NCI-H446 (cell line): Measurements from ENCODE around the gene BRD3OS.

ENCODE experiments used
- DNase-seq, 2 experiments: peaks; one replicate each; lab custom pipeline; 2025; lab: John Stamatoyannopoulos, UW

The BRD3OS gene, protein sequence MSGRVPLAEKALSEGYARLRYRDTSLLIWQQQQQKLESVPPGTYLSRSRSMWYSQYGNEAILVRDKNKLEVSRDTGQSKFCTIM

GRCh38 chr9:134024828-134025605 is at the start of gene BRD3OS:
TSS of gene BRD3OS (plus strand) at chr9:134025481. CDS start at chr9:134026748, 1,267 bp downstream.
- DNase-seq: peak; percentile 85 to 95

- no peak for DNase-seq
Observed at GRCh38 chr9:133975511-133975910, 49.8 kb upstream of the BRD3OS start.

DNA sequence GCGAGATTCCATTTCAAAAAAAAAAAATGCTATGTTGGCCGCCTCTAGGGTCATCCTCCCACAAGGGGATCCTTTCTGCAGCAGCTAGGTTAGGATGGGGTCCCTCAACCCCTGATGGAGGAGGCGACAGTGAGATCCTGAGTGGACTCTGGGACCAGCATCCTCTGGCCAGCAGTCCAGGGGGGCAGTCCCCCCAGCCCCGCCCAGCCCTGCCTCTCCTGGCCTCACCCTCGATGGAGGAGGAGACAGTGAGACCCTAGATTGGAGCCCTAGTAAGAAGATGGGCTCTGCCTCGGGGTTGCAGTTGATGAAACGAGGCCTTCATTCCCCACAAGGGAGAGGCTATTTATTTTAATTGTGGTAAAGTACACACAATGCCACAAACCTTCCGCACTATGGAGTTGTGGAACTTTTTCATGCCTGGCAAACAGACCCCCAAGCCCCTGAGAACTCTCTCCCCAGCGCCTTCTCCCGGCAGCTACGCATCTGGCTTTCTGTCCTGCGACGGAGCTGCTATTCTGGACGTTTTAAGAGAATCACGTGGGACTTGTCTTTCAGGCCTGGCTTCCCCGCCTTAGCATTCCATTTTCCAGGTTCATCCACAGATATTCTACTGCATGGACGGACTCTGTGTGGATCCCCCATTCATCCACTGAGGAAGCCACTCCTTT is 49.0 kb upstream of the BRD3OS start:
- no peak for DNase-seq

DNA sequence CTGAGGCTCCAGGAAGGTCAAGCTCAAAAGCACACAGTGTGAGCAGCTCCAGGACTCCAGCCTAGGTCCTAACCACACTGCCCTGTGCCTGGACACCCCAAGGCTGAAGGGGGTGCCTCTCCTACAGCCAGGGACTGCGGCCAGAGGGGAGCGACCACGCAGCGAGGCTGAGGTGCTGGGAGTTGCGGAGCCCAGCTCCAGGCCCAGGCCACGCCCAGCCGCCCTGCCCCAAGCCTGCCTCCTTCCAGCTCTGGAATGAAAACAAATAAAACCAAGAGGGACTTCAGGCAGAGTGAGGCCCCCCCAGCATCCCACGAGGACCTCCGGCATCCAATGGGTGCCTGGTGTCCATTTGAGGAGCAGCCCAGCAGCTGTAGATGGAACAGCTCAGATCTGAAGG is 48.4 kb upstream of the BRD3OS start:
- DNase-seq: no peak

DNA sequence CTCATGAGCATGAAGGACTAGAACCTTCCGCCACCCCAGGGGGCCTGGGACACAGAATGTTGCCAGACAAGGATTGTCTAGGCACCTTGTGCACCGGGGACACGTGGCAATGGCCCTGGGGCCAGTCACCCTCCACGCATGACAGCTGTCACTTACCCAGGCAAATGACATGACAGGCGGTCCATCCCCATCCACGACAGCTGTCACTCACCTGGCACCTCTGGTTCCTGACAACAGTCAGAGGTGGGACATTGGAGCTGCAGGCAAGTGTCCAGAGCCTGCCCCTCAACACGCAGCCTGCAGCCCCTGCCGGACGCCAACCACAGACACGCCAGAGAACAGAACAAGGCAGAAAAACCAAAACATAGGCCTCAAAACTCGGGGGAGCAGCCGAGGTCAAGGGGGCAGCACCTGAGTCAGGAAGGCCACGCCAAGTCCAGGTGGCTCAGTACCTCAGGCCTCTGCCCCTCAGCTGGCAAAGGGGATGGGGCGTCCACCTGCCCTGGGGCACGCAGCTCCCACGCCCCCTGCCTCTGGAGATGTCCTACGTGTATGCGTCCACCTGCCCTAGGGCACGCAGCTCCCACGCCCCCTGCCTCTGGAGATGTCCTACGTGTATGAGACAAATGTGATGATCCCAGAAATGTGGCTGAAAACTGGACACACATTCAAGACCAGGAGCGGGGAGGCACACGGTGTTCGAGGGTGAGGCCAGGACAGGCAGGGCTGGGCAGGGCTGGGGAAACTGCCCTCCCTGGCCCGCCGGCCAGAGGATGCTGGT is 47.7 kb upstream of the BRD3OS start:
- no peak for DNase-seq

GRCh38 chr9:133978226-133978898 is 46.9 kb upstream of the BRD3OS start:
- no peak for DNase-seq

DNA sequence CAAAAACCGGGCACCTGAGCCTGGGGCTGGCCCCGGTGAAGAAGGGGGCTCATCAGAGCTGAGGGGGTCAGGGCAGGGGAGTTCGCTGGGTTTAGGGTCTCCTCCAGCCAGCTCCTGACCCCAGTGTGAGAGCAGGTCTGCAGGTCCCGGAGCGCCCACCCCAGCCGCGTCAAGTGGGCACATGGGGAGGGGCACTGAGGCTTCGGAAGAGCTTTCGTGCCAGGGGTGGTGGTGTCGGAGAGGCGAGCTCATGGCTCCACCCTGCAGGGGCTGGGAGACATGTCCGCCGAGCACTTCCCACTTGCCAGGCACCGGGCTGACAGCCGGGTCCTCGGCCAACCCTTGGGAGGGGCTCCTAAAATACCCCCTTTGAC is 46.4 kb upstream of the BRD3OS start:
- DNase-seq: no peak

DNA sequence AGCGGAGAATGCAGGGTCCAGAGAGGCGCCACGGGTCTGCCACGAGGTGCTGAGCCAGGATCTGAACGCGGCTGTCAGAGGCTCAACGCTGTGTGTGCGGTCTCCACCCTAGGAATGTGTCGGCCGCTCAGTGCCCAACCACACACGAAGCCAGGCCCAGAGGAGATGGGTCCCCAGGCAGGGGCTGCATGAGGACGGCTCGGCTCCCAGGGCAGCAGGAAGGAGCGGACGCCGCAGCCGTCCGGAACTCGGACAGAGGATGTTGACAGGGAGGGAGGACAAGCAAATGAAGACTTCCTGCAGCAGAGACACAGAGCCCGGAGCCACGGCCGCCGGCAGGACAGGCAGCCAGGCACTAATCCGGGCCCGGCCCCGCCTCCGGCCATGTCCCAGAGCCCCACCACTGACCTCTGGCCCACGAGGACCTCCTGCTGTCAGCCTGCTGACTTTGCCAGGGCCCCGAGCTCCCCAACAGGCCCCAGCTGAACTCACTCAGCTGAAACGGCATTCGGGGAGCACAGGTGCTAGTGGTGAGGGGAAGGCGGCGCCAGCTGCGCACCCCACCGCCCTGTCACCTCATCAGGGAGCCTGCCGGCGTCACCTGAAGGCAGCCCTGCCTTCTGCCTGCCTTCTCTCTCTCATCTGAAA is 45.9 kb upstream of the BRD3OS start:
- DNase-seq: no peak

GRCh38 chr9:133979921-133980863 is 45.1 kb upstream of the BRD3OS start:
- no peak for DNase-seq

DNA sequence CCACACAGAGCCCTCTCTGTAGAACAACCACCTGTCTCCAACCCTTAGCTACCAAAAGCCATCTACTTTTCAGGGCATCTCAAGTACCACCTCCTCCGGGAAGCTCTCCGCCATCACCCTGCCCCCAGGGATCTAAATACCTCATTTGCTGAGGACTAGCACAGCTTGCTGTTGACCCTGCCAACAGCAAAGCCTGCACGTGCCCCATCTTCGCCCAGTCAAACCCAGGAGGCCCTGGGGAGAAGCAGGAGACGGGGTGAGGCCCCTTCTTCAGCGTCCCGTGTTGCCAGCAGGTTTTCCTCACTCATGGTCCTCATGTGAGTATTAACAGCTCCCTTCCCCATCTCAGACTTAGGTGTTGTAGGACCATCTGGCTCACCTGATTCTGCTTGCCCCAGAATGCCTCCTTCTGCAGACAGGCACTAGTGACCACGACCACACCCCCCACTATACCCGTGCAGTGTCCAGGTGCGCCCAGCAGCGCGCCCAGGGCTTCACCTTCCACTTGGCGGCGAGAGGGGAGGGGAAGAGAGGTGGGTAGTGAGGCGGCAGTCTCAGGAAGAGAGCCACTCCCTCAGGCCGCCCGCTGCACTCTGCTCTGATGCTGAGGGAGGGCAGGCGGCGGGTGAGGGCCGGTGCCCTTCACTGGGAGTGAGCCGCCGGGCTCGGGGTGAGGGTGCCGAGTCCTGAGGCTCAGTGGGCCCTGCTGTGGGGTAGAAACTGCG is 44.3 kb upstream of the BRD3OS start:
- no peak for DNase-seq

- no peak for DNase-seq
Observed at GRCh38 chr9:133981589-133981957, 43.7 kb upstream of the BRD3OS start.

DNA sequence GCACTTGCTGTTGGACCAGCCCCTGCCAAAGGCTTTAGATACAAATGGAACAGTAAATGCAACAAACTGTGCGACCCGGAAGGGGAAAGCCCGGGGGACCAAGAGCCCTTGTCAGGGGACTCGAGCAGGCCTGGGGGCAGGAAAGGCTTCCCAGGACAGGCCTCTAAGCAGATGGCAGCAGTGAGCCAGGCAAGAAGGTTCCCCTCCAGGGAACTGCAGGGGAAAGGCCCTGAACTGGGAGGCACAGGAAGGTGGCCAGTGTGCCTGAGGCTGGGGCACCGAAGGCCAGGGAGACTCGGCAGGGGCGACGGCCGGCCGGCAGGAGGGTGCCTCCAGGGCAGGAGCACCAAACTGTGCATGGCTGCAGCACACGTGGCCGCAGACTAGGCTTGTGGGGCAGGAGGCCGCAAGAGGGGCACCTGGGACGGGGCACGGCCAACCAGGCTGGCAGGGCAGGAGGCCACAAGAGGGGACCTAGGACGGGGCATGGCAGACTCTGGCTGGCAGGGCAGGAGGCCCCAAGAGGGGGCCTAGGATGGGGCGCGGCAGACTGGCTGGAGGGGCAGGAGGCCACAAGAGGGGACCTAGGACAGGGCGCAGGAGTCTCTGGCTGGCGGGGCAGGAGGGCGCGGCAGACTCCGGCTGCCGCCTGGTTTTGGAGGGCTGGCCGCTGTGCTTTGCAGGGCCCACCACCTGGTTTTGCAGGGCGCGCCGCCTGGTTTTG is 43.2 kb upstream of the BRD3OS start:
- DNase-seq: no peak

DNA sequence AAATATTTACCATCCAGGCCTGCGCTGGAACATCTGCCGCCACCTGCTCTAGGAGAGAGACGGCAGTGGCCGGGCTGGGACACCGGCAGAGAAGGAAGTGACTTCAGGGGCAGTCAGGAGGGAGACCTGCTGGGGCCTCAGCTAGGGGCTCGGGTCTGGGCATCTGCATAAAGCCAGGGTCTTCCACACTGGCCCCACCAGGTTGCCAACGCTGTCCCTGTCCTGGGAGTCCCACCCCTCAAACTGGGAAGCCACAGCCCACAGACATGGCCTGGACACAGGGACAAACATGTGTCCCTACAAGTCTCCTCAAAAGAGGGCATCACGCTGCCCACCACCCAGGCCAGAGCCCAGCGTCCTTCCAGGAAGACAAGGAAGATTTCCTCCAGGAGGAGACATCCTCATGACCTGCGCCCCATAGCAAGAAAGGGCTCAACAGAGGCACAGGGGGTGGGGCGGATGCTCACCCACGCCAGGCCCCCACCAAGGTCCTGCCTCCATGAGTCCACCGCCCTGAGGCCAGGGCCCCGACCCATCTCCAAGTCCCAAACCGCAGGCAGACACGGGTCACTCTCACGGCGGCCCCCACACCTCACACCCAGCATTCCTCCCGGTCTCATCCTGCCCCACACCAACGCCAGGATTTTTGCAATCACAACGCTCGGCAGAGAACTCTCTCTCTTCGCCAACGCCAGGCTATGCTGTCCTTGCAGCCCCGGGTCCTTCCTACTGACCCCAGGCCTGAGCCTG is 42.1 kb upstream of the BRD3OS start:
- no peak for DNase-seq

- no peak for DNase-seq
Observed at GRCh38 chr9:133986061-133986460, 39.2 kb upstream of the BRD3OS start.

DNA sequence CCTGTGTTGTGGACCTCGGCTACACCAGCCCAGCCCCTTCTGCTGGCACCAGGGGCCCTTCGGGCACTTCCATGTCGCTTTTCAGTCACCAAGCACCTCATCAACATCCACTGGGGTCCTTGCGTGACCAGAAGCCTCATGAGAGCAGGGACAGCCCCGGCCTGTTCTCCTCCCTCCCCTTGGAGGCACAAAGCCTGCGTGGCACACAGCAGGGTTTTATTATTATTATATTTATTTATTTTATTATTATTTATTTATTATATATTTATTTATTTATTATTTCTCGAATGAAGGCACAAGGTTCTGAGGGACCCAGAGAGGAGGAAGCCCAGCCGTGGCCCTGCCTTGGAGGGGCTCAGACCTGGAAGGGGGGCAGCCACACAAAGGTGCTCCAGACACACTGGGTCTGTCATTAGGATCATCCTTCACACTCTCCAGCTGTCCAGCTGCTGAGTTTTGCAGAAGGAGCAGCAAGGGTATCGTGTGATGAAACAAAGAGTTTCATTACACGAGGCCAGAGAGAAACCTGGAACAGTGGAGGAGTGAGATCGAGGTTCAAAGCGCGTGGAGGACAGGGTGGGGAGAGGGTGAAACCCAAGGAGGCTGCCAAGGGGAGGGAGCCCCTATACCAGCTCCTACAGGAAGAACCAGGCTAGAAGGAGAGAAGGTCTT is 38.4 kb upstream of the BRD3OS start:
- DNase-seq: no peak

DNA sequence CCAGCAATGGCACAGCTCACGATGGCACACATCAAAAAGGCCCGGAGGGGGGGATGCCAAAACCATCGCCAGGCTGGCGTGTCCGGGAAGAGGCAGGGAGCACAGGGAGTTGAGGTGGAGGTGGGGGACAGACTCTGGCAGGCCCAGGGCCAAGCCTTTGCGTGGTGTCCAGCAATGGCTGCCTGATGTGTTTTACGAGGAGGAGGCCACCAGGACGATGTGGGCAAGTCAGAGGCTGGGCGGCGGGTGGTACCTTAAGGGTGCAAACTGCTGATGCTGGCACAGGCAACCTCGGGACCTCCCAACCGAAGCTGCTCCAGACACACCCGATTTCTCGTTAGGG is 37.9 kb upstream of the BRD3OS start:
- DNase-seq: no peak

GRCh38 chr9:133987946-133988665 is 37.2 kb upstream of the BRD3OS start:
- no peak for DNase-seq
